GM18867 (cell line): ENCODE data around the gene MYO7B.
"Not testable (repeated sequence)": the region's sequence is repeated elsewhere in the genome, so short reads cannot be mapped to it uniquely, and the experiment has no call there.

Experiments used
- ATAC-seq: cut with Tn5 transposase; IDR thresholded peaks from one replicate; pipeline ENCODE4 v1.9.1; 2021; ENCODE audit warnings: mild to moderate bottlenecking, moderate library complexity; ENCODE audit not compliant: unreplicated experiment

The MYO7B gene

GRCh38 chr2:127523269-127523939 lies 12.1 kb upstream of the MYO7B start:
- no peak for ATAC-seq

GRCh38 chr2:127524198-127524834 lies 11.2 kb upstream of the MYO7B start:
- ATAC-seq, result not testable (repeated sequence)

GRCh38 chr2:127525691-127526131 lies 9.8 kb upstream of the MYO7B start:
- no peak for ATAC-seq

GRCh38 chr2:127526132-127527000 lies 9.1 kb upstream of the MYO7B start, which contains the start of gene IWS1:
Gene IWS1, minus strand, starts transcription at chr2:127526489. Its CDS starts 281 bp downstream, at chr2:127526208.
- ATAC-seq, result peak; percentile 87

GRCh38 chr2:127527001-127527804 lies 8.3 kb upstream of the MYO7B start:
- ATAC-seq, result peak; percentile 7

- ATAC-seq, result no peak
Measured at GRCh38 chr2:127528487-127528886, 7.0 kb upstream of the MYO7B start.

- not testable (repeated sequence) for ATAC-seq
Measured at GRCh38 chr2:127529416-127529815, 6.1 kb upstream of the MYO7B start.

- ATAC-seq, result no peak
Measured at GRCh38 chr2:127530245-127531140, 5.0 kb upstream of the MYO7B start.

GRCh38 chr2:127531221-127531648 lies 4.2 kb upstream of the MYO7B start:
- ATAC-seq, result no peak

- no peak for ATAC-seq
Measured at GRCh38 chr2:127532296-127532695, 3.2 kb upstream of the MYO7B start.

GRCh38 chr2:127535918-127536317 lies 435 bp downstream of the MYO7B start:
- no peak for ATAC-seq

GRCh38 chr2:127536707-127537541 lies 1.4 kb downstream of the MYO7B start:
- no peak for ATAC-seq

- no peak for ATAC-seq
Measured at GRCh38 chr2:127537644-127538043, 2.2 kb downstream of the MYO7B start.

- no peak for ATAC-seq
Measured at GRCh38 chr2:127541809-127542208, 6.3 kb downstream of the MYO7B start.

- ATAC-seq, result no peak
Measured at GRCh38 chr2:127542231-127542630, 6.7 kb downstream of the MYO7B start.

GRCh38 chr2:127543013-127543501 lies 7.6 kb downstream of the MYO7B start:
- not testable (repeated sequence) for ATAC-seq

GRCh38 chr2:127545189-127545588 lies 9.7 kb downstream of the MYO7B start:
- no peak for ATAC-seq

GRCh38 chr2:127545796-127546195 lies 10.3 kb downstream of the MYO7B start:
- ATAC-seq, result no peak

- no peak for ATAC-seq
Measured at GRCh38 chr2:127546797-127547196, 11.3 kb downstream of the MYO7B start.
